Esophagus muscularis mucosa (tissue), 4 donors: ENCODE measurements around the gene PKP1. TPM values are rescaled to one million over a fixed set of nuclear protein-coding genes. Genes with fewer than 3 reads are reported as not detected.

Experiments used
- DNase-seq: peaks from one replicate; pipeline ENCODE4 v3.0.0-alpha.2; 2017; ENCODE audit errors: extremely low spot score
- H3K27ac ChIP-seq, 4 donors: fragments of 200-600 bp; sonication (generic); replicated peaks in 1 of 4; 1 replicate in 3 of 4; 2 replicates in 1 of 4; pipeline ENCODE4 v1.5.1; 2016 to 2019; ENCODE audit warnings: mild to moderate bottlenecking in 1 of 4
- H3K27me3 ChIP-seq, 4 donors: fragments of 200-600 bp; sonication (generic); one replicate each; pipeline versions ENCODE4 v1.5.1 to v1.6.0; 2016 to 2019
- H3K36me3 ChIP-seq, 4 donors: fragments of 200-600 bp; sonication (generic); one replicate each; pipeline ENCODE4 v1.5.1; 2016 to 2019
- H3K4me1 ChIP-seq, 4 donors: fragments of 200-600 bp; sonication (generic); one replicate each; pipeline ENCODE4 v1.5.1; 2016 to 2019
- H3K4me3 ChIP-seq, 4 donors: fragments of 200-600 bp; sonication (generic); 1 replicate in 2 of 4; 2 replicates in 2 of 4; pipeline ENCODE4 v1.5.1; 2016 to 2019; ENCODE audit warnings: mild to moderate bottlenecking in 4 of 4, moderate library complexity in 1 of 4
- H3K9me3 ChIP-seq, 4 donors: fragments of 200-600 bp; sonication (generic); 1 replicate in 3 of 4; 2 replicates in 1 of 4; pipeline ENCODE4 v1.5.1; 2016 to 2019
- CTCF ChIP-seq, 3 experiments: fragments of 200-600 bp in 2 of 3; fragments of 450-650 bp in 1 of 3; sonication (generic) in 2 of 3; IDR thresholded peaks; one replicate each; pipeline ENCODE4 v1.5.1; 2017 to 2019; ENCODE audit warnings: antibody characterized with exemption in 3 of 3, mild to moderate bottlenecking in 2 of 3, moderate library complexity in 1 of 3
- EP300 ChIP-seq: sonication (generic); formaldehyde crosslinking; IDR thresholded peaks from one replicate; pipeline ENCODE4 v1.6.1; 2017; ENCODE audit warnings: antibody characterized with exemption
- POLR2A ChIP-seq: fragments of 450-650 bp; IDR thresholded peaks from one replicate; pipeline ENCODE4 v1.6.1; 2017; ENCODE audit warnings: antibody characterized with exemption, moderate library complexity, mild to moderate bottlenecking, low read depth
- POLR2AphosphoS5 ChIP-seq, 2 donors: sonication (generic); formaldehyde crosslinking; IDR thresholded peaks; one replicate each; pipeline ENCODE4 v1.6.1; 2017; ENCODE audit warnings: antibody characterized with exemption in 2 of 2
- WGBS: methylation state at CpG from one replicate; pipeline ENCODE4 v1.1.5; 2018; 5-methylcytosine and 5-hydroxymethylcytosine counted together
- intact Hi-C: fragments of 100-400 bp; cut with DNase I; formaldehyde crosslinking; loops from one replicate; pipeline ENCODE4 v1.15.1; 2023
- total RNA-seq, 4 donors: library from RNA; depleted of rRNA; stranded (reverse); fragments of >200 nt; gene quantifications; one replicate each; pipeline versions ENCODE4 v1.1.0 to v1.2.1, GENCODE V29; 2016

The PKP1 gene
- total RNA-seq, 4 donors from 2014 or later, result 0.50 to 1.9 (median 1.3) TPM

GRCh38 chr1:201307760-201308499, 24.6 kb downstream of the PKP1 start:
- Histone ChIP-seq H3K4me1 (peaks cover 27 to 44% (median 34%) of the 10 kb centered on the region in 4 donors), H3K27ac (no peak overlapping the region), H3K4me3 (no peak overlapping the region), H3K9me3 (no peaks in the 10 kb centered on the region), H3K27me3 (peaks cover 0 to 9% (median 0%) of the 10 kb centered on the region in 4 donors), H3K36me3 (no peaks in the 10 kb centered on the region)
- WGBS, result 85% methylated on average over 11 of the region's 11 CpGs
- intact Hi-C loops, result no loop called here
- DNase-seq, result no peak
- TF ChIP-seq POLR2AphosphoS5 (IDR thresholded peaks at IDR 0.05), result no peak
- TF ChIP-seq POLR2A, result no peak
- no peak for TF ChIP-seq CTCF (IDR thresholded peaks at IDR 0.05)
- no peak for TF ChIP-seq EP300

DNA sequence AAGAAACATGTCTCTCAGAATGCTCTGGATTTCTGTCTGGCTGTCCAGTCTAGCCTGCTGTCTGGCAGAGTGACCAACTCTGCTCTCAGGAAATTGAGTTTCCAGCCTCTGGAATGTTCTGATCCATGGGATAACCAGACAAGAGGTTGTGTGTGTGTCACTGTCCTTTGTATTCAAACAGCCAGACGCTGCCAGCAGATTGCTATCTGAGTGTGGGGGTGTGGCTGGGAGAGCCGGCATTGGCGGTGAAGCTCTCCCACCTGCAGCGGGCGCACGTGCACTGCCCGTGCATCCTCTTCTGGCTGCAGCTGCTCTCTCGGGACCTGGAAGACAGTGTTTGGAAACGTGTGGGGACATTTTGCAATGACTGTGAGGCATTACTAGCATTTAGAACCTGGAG, 26.1 kb downstream of the PKP1 start:
- no peak for DNase-seq
- 15% methylated on average over 8 of the region's 9 CpGs for WGBS
- H3K4me3 ChIP-seq, result no peak overlapping the region
- no peaks in the 10 kb centered on the region for H3K9me3 ChIP-seq
- TF ChIP-seq POLR2AphosphoS5 (IDR thresholded peaks at IDR 0.05) (peak; percentile 50 to 72), CTCF (IDR thresholded peaks at IDR 0.05) (no peak)
- peak overlapping the region in 3 of 4 donors; percentile 26 to 53 (median 38) for H3K27ac ChIP-seq
- peaks cover 27 to 44% (median 34%) of the 10 kb centered on the region in 4 donors for H3K4me1 ChIP-seq
- no peaks in the 10 kb centered on the region for H3K36me3 ChIP-seq
- intact Hi-C loops, result no loop called here
- peaks cover 0 to 8% (median 0%) of the 10 kb centered on the region in 4 donors for H3K27me3 ChIP-seq

DNA sequence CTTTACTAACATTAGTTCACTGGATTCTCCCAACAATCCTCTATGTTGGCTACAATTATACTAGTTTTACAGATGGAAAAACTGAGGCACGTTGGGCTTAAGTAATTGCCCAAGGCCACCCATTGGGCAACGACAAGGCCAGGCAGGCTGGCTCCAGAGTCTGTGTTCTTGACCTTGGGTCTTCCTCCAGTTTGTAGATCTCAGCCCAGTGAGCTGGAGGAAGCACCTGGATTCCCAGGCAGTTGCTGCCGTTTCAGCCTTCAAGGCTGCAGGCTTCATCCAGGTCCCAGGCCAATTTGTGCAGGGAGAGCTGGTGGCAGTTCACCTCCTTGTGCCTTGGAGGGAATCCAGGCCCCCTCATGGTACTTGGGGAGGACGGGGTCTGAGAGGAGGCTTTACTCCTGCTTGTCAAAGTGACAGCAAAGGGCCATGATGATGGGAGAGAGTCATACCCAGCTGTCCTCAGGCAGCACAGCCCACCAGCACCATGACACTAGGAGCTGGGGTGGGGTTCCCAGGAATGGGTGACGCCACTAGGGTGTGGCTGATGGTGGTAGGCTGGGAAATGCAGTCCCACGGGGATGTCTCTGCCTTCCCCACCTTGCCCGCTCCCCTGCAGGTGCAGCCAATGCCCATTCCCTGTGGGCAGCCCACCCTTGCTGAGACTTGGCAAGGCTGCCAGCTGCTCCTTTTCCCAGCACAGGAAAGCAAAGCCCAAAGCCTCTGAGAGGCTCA, 27.1 kb downstream of the PKP1 start:
- Histone ChIP-seq H3K4me1 (peaks cover 27 to 44% (median 34%) of the 10 kb centered on the region in 4 donors), H3K27ac (peak overlapping the region in 1 of 4 donors; percentile 12), H3K27me3 (no peaks in the 10 kb centered on the region), H3K9me3 (no peaks in the 10 kb centered on the region), H3K36me3 (no peaks in the 10 kb centered on the region), H3K4me3 (no peak overlapping the region)
- DNase-seq, result no peak
- TF ChIP-seq CTCF (IDR thresholded peaks at IDR 0.05) (no peak), EP300 (no peak), POLR2AphosphoS5 (IDR thresholded peaks at IDR 0.05) (no peak), POLR2A (no peak)
- WGBS, result 68% methylated on average over 5 of the region's 7 CpGs
- intact Hi-C loops, result no loop called here

DNA sequence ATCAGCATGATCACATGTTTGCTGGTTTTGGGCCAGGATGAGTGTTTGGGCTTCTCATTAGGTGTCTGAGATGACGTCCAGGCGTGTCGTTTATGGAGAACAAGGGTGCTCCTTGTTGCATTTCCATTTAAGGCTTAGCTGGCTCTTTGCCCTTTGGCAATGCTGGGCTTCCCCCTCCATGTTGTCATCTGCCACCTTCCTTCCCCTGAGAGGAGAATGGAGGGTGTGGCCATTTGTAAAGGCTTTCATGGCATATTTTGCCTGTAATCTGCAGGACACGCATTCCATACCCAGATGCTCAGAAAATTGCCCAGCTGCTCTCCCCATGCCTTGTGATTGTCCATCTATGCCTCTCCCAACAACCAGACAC, 27.7 kb downstream of the PKP1 start:
- 29% methylated on average over 4 of the region's 4 CpGs for WGBS
- intact Hi-C loops, result no loop called here

GRCh38 chr1:201311356-201312011, 28.2 kb downstream of the PKP1 start:
- intact Hi-C loops, result no loop called here
- no peak overlapping the region for H3K4me3 ChIP-seq

More for the DNA sequence above, 27.7 kb downstream of the PKP1 start:
- no peak for DNase-seq
- Histone ChIP-seq H3K27me3 (no peaks in the 10 kb centered on the region), H3K27ac (no peak overlapping the region), H3K4me3 (no peak overlapping the region), H3K36me3 (no peaks in the 10 kb centered on the region), H3K9me3 (no peaks in the 10 kb centered on the region), H3K4me1 (peaks cover 27 to 44% (median 34%) of the 10 kb centered on the region in 4 donors)
- peak in 1 of 2 donors; percentile 34 for TF ChIP-seq POLR2AphosphoS5 (IDR thresholded peaks at IDR 0.05)
- no peak for TF ChIP-seq POLR2A

More at GRCh38 chr1:201311356-201312011, 28.2 kb downstream of the PKP1 start:
- Histone ChIP-seq H3K36me3 (no peaks in the 10 kb centered on the region), H3K27ac (no peak overlapping the region), H3K9me3 (no peaks in the 10 kb centered on the region), H3K27me3 (no peaks in the 10 kb centered on the region), H3K4me1 (peaks cover 27 to 44% (median 34%) of the 10 kb centered on the region in 4 donors)
- 71% methylated on average over 1 of the region's 8 CpGs for WGBS
- TF ChIP-seq POLR2AphosphoS5 (IDR thresholded peaks at IDR 0.05) (no peak), EP300 (no peak), CTCF (IDR thresholded peaks at IDR 0.05) (no peak), POLR2A (no peak)
- DNase-seq, result no peak
